GM13977 (cell line): ENCODE results near the gene ENPP3.

Experiments
- DNase-seq: peaks from one replicate; pipeline ENCODE4 v3.0.0; 2012; ENCODE audit warnings: low spot score
- CTCF ChIP-seq: IDR thresholded peaks from 2 replicates; pipeline ENCODE4 v1.5.1; 2012; ENCODE audit warnings: mild to moderate bottlenecking, control low read depth; ENCODE audit not compliant: insufficient read depth; ENCODE audit errors: extremely low read depth, missing control alignments
- in situ Hi-C: fragments of 300-500 bp; cut with MboI; formaldehyde crosslinking; loops from one replicate; pipeline ENCODE4 v1.12.0; 2022; ENCODE audit warnings: low sequenced_read_pairs, low pct_unique_long_range_greater_than_20kb, mixed read lengths, inconsistent platforms; ENCODE audit not compliant: unreplicated experiment

The ENPP3 gene

DNA sequence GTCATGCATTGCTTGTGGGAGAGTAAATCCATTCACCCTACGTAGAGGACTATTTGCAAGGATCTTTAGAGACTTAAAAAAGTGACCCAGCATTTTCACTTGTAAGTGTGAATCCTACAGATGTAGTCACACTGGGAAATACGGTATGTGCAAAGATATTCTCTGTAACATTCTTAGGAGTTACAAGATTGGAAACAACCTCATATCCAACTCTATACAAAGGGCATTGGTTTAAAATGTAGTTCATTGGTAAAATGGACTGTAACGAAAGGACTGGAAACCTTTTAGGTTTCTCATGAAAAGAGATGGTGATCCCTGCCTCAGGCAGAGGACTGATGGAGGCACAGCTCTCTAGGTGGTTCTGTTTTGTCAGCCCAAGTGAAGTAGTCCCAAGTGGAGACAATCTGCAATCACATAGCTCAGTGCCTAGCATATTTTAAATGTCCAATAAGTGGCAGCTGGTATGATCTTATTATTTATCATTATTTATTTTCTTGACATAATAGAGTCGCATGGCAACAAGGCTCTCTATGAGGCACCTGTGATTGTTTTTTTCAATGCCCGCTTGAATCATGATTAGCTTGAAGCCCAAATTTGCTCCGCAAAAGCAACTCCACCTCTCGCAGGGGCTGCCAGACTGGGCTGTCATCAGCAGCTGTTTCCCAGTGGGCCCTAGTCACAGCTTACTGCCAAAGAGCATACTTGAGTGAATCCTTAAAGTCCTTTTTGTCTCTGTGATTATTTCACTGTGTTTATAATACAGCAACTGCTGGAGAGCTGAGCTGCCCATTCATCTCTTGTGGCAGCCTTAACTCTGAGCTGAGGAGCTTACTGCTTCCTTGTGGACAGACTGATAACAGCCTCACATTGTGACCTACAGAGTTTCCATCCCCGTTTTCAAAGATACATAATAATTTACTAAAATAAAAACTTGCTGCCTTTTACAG is 150.9 kb downstream of the ENPP3 start:
- TF ChIP-seq CTCF, result no peak
- in situ Hi-C loops, result no loop called here
- DNase-seq, result no peak

DNA sequence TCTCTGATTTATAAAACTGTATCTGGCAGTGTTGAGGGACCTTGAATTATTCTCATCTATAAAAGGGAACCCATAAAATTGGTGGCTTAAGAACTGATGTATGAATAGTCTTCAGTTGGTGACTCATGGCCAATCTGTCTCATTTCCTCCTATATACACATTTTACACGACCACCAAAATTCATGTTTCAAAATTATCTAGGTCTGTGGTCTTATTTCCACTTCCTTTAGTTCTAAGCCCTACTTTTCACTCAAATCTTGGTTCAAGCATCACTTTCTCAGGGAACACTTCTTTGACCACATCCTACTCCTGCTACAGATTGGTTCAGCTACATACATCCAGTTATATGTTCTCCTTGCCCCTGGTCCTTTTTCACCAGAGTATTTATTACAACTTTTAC is 152.1 kb downstream of the ENPP3 start:
- DNase-seq, result no peak
- no peak for TF ChIP-seq CTCF

DNA sequence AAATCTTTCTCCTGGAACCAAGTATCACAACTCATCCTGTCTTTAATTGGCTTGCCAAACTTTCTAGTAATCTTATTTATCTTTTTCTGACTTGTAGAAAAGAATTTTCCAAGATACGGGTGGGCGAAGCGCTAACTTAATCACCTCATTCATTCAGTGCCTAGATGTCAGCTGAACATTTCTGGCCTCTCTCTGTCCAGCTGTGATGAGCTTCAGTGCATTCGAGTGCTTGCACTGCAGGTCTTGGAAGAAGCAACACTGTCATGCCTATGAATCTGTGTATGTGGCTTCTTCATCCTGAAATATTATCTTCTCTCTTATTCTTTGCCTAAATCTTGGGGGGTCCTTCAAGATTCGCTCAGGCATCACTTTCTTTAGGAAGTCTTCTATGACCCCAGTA is 154.4 kb downstream of the ENPP3 start:
- in situ Hi-C loops, result no loop called here
- no peak for TF ChIP-seq CTCF
- no peak for DNase-seq

More for the DNA sequence above, 152.1 kb downstream of the ENPP3 start:
- in situ Hi-C loops, result no loop called here

GRCh38 chr6:131792091-131792496 is 155.0 kb downstream of the ENPP3 start:
- DNase-seq, result no peak
- no peak for TF ChIP-seq CTCF
- in situ Hi-C loops, result no loop called here

DNA sequence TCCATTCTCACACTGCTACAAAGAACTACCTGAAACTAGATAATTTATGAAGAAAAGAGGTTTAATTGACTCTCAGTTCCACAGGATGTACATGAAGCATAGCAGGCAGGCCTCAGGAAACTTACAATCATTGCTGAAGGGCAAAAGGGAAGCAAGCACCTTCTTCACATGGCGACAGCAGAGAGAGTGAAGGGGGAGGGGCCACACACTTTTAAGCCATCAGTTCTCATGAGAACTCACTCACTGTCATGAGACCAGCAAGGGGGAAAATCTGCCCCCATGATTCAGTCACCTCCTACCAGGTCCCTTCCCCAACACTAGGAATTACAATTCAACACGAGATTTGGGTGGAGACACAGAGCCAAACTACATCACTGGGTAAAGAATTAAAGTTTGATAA is 158.3 kb downstream of the ENPP3 start:
- no peak for TF ChIP-seq CTCF
- no peak for DNase-seq
- in situ Hi-C loops, result no loop called here
